OCI-M2 (cell line): ENCODE measurements around the gene LCLAT1.

Source experiments
- DNase-seq: peaks from one replicate; lab custom pipeline; 2025; ENCODE audit not compliant: unreplicated experiment; lab: John Stamatoyannopoulos, UW

The LCLAT1 gene

DNA sequence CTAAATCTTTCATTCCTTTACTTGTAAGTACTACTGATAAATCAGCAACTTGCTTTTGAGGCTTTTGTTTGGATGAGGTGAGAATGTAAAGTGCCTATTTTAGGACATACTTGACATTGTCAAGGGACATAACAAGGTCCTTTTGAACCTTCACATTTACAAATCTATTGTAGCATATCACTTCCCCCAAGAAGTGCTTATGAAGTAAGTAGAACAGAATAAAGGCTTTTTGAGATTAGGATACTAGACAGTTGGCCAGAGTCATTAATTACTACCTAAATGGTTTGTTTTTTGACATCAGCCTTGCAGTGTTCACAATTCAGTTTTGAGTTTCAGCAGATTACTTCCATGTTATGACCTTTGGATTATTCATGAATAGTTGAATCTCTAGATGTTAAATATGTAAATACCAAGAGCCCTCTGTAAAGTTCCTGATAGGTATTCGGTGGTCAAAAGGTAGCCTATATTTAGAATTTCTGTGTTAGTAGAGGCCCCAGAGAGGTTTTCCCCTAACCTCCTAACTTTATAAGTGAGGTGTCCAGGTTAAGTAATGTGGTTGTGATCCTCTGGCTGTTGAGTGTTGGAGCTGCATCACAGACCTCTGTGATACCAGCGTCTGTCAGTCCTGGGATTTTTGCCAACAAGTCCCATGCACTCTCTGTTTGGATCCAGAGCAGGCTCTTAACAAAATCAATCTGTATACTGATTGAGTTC, 67.2 kb downstream of the LCLAT1 start:
- no peak for DNase-seq

- no peak for DNase-seq
These were observed 67.9 kb downstream of the LCLAT1 start for GRCh38 chr2:30514848-30515435.

DNA sequence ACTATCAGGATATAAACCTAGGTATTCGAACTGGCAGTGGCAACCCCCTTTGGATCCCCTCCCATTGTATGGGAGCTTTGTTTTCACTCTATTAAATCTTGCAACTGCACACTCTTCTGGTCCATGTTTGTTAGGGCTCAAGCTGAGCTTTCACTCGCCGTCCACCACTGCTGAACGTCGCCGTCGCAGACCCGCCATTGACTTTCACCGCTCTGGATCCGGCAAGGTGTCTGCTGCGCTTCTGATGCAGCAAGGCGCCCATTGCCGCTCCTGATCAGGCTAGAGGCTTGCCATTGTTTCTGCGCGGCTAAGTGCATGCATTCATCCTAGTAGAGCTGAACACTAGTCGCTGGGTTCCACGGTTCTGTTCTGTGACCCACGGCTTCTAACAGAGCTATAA, 69.1 kb downstream of the LCLAT1 start:
- DNase-seq, result no peak

GRCh38 chr2:30519796-30520195, 72.8 kb downstream of the LCLAT1 start:
- DNase-seq, result no peak

GRCh38 chr2:30522421-30522820, 75.4 kb downstream of the LCLAT1 start:
- no peak for DNase-seq

- DNase-seq, result no peak
These were observed 80.4 kb downstream of the LCLAT1 start for GRCh38 chr2:30527411-30527810.

DNA sequence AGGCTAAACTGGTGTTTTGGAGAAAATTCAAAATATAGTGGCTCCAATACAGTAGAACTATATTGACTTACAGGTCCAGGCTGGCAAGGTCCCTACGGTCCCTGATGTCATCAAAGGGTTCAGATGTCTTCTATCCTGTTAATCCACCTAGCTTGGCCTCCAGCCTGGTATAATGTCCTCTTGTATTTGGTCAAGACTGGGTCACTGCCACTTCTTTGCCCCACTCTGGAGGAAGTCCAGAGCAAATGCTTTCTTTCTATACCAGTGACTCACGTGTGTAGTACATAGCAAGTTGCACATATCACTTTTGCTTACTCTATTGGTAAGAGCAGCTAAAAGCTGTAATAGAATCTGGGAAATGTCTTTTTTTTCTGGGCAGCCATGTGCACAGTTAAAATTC, 80.8 kb downstream of the LCLAT1 start:
- no peak for DNase-seq

- no peak for DNase-seq
These were observed 83.3 kb downstream of the LCLAT1 start for GRCh38 chr2:30530346-30530745.

DNA sequence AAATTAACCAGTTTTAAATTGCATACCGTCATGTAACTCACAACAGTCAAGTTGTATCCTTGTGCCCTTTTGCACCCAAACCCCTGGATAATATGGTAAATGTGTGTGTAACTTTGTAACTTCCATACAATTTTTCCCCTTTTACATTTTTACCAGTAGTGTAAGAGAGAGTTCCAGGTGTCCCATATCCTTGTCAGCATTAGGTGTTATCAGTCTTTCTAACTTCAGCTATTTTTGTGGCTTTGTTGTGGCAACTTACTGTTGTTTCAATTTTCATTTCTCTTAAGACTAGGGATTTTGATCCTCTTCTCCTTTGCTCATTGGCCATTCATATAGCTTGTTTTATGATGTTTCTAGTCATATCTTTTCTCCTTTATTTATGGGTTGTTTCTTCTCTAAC, 94.6 kb downstream of the LCLAT1 start:
- DNase-seq, result no peak

- DNase-seq, result no peak
These were observed 98.8 kb downstream of the LCLAT1 start for GRCh38 chr2:30545875-30546274.

DNA sequence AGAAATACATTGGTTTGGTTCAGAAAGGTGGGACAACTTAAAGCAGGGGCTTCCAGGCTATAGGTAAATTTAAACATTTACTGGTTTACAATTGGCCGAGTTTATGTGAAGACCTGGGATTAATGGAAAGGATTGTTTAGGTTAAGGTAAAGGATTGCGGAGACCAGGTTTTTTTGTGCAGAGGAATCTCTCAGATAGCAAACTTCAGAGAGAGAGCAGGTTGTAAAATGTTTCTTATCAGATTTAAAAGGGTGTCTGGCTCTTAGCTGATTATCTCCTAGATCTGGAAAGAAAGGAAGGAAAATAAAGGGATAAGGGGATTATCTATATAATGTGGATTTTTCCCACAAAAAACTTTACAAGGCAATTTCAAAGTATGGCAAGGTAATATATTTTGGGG, 101.3 kb downstream of the LCLAT1 start:
- no peak for DNase-seq

DNA sequence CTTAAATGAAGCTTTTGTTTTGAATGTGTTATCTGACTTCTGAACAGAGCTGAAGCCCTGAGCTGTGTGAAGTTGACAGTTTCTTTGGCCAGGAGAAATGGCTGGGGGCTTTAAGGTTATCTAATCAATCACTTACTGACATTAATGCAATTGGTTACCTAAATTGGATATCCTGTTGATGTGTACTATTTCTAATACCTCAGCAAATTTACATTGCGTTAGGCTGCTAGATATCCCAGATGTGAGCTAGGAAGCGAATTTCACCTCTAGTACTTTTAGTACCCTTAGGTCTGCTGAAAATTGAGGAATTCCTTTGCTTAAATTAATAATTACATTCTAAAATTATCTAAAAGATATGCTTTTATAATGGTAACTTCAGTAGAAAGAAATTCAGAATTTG, 102.0 kb downstream of the LCLAT1 start:
- no peak for DNase-seq

DNA sequence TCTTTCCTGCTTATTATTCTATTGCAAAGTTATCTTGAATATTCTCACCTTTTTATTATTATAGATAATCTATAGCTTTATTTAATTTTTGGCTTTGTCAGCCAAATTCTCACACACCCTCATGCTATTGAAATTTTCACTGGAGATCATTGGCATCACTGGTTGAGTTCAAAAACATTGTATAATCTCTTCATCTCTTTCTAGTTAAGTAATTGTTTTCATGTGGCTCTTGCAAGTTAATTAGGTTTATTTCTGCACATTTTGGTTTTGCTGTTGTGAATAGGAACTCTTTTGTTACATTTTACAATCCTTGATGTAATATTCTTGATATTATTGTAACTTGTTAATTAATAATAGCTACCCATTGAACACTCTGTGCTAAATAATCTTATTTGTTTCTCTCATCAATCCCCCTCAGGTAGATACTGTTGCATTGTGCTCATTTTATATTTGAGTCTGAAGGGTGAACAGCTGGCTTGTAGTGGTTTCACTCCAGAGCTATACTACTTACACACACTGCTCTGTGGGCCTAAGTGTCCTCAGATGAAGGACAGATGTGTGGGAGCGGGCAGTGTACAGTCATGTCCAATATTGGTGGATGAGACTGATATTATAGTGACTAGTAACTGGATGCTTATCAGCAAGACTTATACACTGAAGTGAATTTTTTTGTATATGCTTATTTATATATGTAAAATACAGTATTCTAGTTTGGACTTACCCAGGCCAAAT, 112.7 kb downstream of the LCLAT1 start:
- no peak for DNase-seq

DNA sequence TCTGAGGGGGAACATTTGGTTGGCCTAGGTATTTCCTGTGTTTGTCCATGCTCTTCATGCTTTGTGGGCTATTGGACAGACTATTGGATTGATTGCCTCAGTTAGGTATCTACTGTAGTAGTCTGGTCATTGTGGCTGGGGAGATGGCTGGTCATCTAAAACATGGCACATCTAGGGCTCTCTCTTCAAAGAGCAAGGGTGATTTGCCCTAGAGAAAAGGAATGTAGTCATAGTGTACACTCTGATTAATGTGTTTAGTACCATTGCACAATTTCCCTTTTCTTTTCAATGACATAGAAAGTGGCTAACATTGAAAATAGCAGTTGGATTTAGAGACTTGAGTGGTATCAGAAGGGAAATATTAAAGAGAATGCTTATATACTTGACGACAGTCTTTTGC, 114.3 kb downstream of the LCLAT1 start:
- no peak for DNase-seq

GRCh38 chr2:30565851-30566358, 118.9 kb downstream of the LCLAT1 start:
- DNase-seq, result no peak

GRCh38 chr2:30566631-30567030, 119.6 kb downstream of the LCLAT1 start:
- DNase-seq, result no peak

- DNase-seq, result no peak
These were observed 120.3 kb downstream of the LCLAT1 start for GRCh38 chr2:30567317-30567716.

GRCh38 chr2:30569946-30570345, 122.9 kb downstream of the LCLAT1 start:
- no peak for DNase-seq

DNA sequence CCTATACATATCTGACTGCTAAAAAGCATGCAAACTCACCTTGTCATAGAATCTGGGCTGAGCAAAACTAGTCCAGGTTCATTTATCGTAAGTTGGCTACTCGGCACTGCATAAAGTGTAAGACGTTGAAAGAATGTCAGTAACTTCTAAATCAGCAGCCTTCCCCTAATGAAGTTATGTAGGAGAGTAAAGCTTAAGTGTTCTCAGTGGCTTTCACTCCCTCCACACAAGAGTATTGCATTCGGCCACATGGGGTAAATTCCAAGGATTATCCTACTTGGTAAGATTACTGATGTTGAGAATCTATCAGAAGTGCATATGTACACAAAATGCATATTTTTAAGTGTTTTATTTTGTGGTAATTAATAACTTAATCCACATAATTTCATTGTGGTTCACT, 130.1 kb downstream of the LCLAT1 start:
- DNase-seq, result no peak

DNA sequence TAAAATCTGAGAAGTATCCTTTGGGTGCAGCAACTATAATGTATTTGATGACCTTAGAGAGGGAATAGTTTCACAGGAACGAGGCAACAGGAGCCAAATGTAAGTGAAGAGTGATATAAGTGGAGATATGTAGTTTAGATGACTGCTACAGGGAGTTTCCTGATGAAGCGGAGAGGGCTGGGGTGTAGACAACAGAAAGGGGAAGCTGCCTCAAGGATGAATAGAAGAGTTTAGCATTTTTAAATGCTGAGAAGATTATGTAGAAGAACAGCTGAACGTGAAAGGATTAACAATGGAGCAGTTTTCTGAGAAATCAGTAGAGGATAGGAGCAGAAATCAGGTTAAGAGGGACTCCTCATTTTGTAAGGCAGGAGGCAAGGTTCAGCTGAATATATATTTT, 133.3 kb downstream of the LCLAT1 start:
- no peak for DNase-seq

DNA sequence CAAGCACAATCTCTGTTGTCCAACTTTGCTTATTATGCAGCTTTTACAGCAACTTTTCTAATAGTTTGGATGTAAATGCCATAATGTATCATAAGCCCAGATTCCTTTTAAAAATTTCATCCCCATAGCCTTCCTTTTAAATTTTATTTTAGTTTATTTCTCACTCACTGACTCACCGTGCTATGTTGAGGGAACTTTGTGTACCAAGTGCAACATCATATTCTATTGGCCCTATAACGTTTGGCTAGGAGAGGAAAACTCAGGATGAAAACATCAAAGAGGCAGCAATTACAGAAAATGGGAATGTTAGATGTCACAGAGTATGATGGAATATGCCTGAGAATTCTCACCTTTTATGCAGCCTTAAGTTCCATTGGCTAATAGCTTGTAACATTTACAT, 135.5 kb downstream of the LCLAT1 start:
- no peak for DNase-seq

DNA sequence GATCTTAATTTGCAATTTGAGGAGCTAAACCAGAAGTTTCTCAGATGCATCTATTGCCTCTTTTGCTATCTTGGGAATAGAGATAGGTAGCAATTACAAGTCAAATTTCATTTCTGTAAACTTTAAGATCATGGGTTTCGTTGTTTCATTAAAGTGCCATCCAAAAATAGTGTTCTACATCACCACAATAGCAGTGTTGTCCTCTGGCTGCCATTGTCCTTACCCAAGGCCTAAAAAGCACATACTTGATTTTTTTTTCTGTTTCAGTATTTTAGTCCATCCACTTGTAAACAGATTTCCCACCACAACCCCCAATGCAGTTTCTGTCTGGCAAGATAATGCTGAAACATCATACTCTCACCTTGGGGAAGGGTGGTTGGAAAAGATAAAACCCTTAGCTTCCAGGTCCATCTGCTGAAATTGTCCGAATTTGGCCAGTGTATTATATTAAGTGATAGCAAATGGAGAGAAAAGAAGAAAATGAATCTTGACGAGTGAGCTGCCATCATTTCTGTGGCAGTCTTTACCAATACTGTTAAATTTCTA, 136.2 kb downstream of the LCLAT1 start:
- no peak for DNase-seq
